ENCODE measurements around the gene PLCL1. TPM values are rescaled to one million over a fixed set of nuclear protein-coding genes. Genes with fewer than 3 reads are reported as not detected.

Gene PLCL1
- polyA plus RNA-seq, 1 of the 3 experiments (the other 2 are of a cell fraction) = 7.7 TPM

- no peaks in the 10 kb centered on the region for H3K36me3 ChIP-seq (replicated peaks in 1 of 2; ENCODE audit: control insufficient read depth in 1 of 2, insufficient read depth in 2 of 2, low read length in 1 of 2)
- no peaks in the 10 kb centered on the region for H3K9me2 ChIP-seq
- no peaks in the 10 kb centered on the region for H4K20me1 ChIP-seq (ENCODE audit: insufficient read depth)
- H3K9ac ChIP-seq = no peak overlapping the region
- DNase-seq = no peak
- peak overlapping the region in 1 of 2 experiments; percentile 9; a peak in 1 of 4 replicates for H3K27ac ChIP-seq (ENCODE audit: low read depth in 2 of 2, low read length in 1 of 2)
- H3K4me2 ChIP-seq = no peak overlapping the region
- no peak overlapping the region for H3K4me3 ChIP-seq (ENCODE audit: low read depth in 2 of 2, low read length in 1 of 2)
- no peak overlapping the region for H2AFZ ChIP-seq (ENCODE audit: low read depth)
- H3F3A ChIP-seq (replicated peaks; ENCODE audit: insufficient read depth) = peaks cover 40% of the 10 kb centered on the region
- 48% methylated on average over 3 of the region's 3 CpGs for WGBS (ENCODE audit: low lambda C conversion rate)
- CTCF ChIA-PET = interaction anchor here (1.1 kb wide), 1 partner anchor 425 kb away, joined by 3 read pairs; no protein-coding TSS in a partner anchor
- H3K4me1 ChIP-seq (ENCODE audit: control insufficient read depth in 1 of 2, insufficient read depth in 2 of 2, low read depth in 1 of 2, low read length in 1 of 2) = peaks cover 27 to 29% of the 10 kb centered on the region in 2 experiments; a peak in 3 of 4 replicates
- H3K79me2 ChIP-seq (ENCODE audit: insufficient read depth) = peaks cover 39% of the 10 kb centered on the region
- H3K9me3 ChIP-seq = no peaks in the 10 kb centered on the region
- H3K27me3 ChIP-seq (ENCODE audit: insufficient read depth) = no peaks in the 10 kb centered on the region
- no peak for TF ChIP-seq RFX5 (IDR thresholded peaks at IDR 0.05; ENCODE audit: low read length)
- TF ChIP-seq CHD2 (IDR thresholded peaks at IDR 0.05; ENCODE audit: low read length, partially characterized antibody) = no peak
- TF ChIP-seq NRF1 (IDR thresholded peaks at IDR 0.05; ENCODE audit: low read depth, low read length) = no peak
- no peak for TF ChIP-seq SIN3A (IDR thresholded peaks at IDR 0.05; ENCODE audit: borderline replicate concordance, low read depth, low read length)
- no peak for TF ChIP-seq MEF2A (IDR thresholded peaks at IDR 0.05; ENCODE audit: borderline replicate concordance, low read depth)
- TF ChIP-seq REST (IDR thresholded peaks at IDR 0.05; ENCODE audit: low read depth, low read length) = no peak
- no peak for TF ChIP-seq RAD21 (IDR thresholded peaks at IDR 0.05; ENCODE audit: low read length)
- no peak for TF ChIP-seq MXI1 (IDR thresholded peaks at IDR 0.05; ENCODE audit: low read depth, low read length)
- TF ChIP-seq EZH2phosphoT487 (IDR thresholded peaks at IDR 0.05; ENCODE audit: borderline replicate concordance, low read depth) = no peak
- no peak for TF ChIP-seq FOXM1 (IDR thresholded peaks at IDR 0.05; ENCODE audit: low read depth)
- no peak for TF ChIP-seq CTCF (IDR thresholded peaks at IDR 0.05)
- no peak for TF ChIP-seq JUND (IDR thresholded peaks at IDR 0.05)
- TF ChIP-seq TCF12 (IDR thresholded peaks at IDR 0.05) = no peak
- TF ChIP-seq FOXJ3 (CRISPR knock-in tag; IDR thresholded peaks at IDR 0.05) = no peak
- no peak for TF ChIP-seq RXRA (IDR thresholded peaks at IDR 0.05; ENCODE audit: borderline replicate concordance, low read depth)
- TF ChIP-seq IRF3 (IDR thresholded peaks at IDR 0.05; ENCODE audit: low read depth, low read length) = no peak
- POLR2A ChIA-PET = no interaction called here
Measured at GRCh38 chr2:197871780-197872456, 67.5 kb downstream of the PLCL1 start.

Measured in SK-N-SH (cell line).